HG02884 (cell line): ENCODE measurements around the gene MET.
"Not testable (repeated sequence)": the region's sequence is repeated elsewhere in the genome, so short reads cannot be mapped to it uniquely, and the experiment has no call there.

ENCODE experiments used
- ATAC-seq: cut with Tn5 transposase; IDR thresholded peaks from one replicate; pipeline ENCODE4 v1.9.1; 2021; ENCODE audit warnings: mild to moderate bottlenecking, moderate library complexity; ENCODE audit not compliant: unreplicated experiment

MET gene

DNA sequence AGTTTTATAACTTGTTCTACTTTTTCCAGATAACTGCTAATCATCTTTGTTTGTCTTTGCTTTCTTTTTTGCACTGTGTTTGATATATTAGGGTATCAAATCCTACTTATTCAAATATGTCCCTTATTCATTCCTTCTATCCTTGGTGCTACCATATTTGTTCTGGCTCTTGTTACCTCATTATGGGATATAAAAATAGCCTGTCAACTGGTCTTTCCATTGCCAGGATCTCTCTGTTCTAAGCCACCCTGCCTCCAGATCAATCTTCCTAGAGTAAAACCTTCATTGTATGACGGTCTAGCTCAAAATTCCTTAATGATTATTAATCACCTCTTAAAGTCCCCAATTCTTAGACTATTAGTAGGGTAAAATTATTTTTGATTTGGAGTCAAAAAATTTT, 25.2 kb downstream of the MET start:
- ATAC-seq = no peak

DNA sequence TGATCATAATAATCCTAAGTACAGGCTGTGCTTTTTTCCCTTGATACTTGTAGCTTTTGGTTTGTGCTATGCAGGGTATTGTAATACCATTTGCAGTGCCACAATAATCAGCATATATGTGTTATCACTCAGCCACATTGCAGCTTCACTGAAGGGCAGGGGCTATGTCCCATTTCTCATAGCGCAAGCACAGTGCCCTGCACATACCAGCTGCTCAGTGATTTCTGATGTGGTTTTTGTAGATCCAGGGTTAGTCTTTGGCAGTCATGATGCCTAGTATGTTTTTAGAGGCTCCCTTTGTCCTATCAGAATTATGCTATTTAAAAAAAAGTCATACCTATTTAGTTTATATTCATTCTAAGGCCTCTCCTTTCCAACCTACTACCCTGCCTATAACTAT, 25.8 kb downstream of the MET start:
- ATAC-seq = no peak

DNA sequence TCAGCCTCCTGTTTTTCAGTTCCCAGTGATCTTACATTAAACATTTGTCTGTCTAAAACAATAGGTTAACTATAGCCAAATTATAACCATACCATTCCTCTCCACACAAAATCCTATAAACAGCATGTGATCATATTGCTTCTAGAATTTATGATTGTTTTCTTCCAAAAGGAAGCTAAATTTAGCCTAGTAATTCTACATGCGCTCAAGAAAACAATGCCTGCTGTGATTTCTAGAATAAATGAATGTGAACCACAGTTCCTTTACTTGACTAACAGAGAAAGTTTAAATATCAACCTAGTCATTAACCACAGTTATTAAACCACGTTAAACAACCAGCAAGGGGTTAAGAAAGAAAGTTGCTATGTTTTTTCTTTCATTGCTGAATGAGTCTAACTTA, 26.4 kb downstream of the MET start:
- no peak for ATAC-seq

DNA sequence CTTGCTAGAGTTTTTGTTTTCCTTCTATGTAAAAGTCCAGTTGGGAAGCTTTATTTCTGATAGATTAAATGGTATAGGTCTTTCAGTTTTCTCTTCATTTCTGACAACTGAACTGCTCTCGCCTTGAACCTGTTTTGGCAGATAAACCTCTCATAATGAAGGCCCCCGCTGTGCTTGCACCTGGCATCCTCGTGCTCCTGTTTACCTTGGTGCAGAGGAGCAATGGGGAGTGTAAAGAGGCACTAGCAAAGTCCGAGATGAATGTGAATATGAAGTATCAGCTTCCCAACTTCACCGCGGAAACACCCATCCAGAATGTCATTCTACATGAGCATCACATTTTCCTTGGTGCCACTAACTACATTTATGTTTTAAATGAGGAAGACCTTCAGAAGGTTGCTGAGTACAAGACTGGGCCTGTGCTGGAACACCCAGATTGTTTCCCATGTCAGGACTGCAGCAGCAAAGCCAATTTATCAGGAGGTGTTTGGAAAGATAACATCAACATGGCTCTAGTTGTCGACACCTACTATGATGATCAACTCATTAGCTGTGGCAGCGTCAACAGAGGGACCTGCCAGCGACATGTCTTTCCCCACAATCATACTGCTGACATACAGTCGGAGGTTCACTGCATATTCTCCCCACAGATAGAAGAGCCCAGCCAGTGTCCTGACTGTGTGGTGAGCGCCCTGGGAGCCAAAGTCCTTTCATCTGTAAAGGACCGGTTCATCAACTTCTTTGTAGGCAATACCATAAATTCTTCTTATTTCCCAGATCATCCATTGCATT, 27.1 kb downstream of the MET start:
- no peak for ATAC-seq

DNA sequence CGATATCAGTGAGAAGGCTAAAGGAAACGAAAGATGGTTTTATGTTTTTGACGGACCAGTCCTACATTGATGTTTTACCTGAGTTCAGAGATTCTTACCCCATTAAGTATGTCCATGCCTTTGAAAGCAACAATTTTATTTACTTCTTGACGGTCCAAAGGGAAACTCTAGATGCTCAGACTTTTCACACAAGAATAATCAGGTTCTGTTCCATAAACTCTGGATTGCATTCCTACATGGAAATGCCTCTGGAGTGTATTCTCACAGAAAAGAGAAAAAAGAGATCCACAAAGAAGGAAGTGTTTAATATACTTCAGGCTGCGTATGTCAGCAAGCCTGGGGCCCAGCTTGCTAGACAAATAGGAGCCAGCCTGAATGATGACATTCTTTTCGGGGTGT, 27.7 kb downstream of the MET start:
- no peak for ATAC-seq

DNA sequence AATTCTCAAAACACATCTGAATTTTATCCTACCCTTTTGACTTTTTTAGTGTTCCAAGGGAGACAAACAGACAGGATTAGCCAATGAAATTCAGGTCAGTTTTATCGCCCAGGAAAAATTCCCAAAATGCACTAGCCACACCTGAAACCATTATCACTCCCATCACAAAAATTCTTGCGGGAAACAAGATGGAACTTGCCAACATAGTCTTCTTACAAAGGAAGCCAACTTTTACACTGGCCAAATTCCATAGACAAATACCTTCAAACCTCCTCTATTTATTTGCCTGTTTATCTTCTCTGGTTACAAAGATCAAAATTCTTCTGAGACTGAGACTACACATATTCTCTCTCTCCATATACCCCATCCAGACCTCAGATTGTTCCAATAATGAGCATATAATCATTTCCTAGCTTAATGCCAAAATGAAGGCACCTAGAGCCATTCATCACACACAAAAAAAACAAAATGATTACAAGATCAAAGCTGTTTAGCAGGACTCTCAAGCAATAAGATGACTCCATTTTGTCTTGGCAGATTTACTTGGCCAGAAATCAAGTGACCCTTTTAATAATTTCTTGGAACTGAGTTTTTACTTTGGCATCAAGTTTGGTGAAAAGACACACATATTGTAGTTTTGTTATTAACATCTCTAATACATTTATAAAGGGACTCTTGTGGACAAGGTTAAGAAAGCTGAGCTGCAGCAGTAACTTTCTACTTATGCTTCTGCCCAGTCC, 30.2 kb downstream of the MET start:
- no peak for ATAC-seq

DNA sequence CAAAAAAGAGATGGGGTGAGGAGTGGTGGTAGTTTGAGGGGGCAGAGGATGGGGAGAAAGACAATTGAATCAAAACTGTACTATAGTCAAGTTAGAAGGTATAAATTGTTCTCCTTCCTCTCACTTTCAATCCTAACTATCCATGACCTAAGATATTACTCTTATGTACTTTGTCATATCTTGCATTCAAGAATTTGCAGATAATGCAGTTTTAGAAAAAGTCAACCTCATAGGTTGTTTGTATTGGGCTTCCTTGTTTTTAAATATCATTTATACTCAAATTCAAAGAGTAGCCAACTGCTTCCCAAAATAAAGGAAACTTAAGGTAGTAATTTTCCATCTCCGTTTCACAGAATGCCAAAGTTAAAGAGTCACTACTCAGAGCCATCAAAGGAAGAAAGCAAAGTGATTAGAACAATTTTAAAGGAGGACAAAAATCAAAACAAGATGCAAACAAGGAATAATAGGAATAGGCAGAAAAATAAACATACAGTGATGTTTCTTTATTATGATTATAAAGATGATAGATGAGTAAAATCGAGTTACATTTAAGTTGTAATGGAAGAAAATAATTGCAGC, 32.7 kb downstream of the MET start:
- no peak for ATAC-seq

DNA sequence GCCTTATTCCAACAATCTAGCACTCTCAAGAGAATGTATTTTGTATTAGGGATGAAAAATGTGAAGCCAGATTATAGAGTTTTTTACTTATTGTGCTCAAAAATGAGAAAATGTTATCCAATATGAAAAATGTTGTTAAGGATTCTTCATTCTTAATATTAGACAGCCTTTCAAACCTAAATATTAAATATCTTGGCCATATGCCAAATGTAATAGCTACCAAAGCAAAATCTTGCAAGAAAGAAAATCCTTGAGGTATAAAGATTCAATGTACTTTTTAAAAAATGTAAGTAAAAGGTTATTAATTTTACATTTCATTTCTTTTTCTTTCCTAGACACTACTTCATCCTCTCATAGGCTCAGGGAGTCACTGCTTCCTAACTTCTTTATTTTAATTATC, 33.4 kb downstream of the MET start:
- no peak for ATAC-seq

DNA sequence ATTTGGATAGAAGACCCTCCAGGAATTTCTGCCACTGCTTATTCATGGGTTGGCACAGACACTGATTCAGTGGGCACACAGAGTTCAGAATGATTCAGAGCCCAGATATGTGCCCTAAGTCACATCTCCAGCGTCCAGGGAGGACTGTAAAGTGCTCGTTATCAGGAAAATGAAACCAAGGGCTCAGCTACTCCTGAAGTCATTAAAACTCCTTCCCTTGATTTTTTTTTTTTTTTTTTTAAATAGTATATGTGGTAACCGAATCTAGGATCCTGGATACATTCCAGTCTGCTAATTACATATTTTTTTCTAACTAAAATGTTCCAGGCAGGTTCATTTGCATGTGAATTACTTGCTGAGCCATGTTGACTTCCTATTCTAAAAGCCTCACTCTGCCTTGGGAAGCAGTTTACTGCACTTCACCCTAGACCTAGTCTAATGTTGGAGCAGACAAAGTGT, 34.7 kb downstream of the MET start:
- ATAC-seq = no peak

DNA sequence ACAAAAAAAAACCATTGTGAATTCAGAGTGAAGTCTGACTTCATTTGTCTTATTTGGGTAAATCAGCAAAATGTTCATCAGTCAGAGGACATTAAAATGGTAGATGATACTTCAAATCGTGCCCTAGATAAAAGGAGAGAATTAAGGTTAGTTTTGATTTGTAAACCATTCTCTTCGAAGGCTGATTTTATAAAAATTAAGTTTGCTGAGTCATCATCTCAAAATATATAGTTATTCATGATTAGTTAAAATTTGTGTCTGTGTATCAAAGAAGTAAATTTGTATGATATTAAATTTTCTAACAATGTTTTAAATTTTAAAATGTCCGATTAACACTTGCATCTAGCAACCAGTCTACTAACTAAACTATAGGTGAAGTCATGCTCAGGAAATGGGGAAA, 35.3 kb downstream of the MET start:
- ATAC-seq = no peak

DNA sequence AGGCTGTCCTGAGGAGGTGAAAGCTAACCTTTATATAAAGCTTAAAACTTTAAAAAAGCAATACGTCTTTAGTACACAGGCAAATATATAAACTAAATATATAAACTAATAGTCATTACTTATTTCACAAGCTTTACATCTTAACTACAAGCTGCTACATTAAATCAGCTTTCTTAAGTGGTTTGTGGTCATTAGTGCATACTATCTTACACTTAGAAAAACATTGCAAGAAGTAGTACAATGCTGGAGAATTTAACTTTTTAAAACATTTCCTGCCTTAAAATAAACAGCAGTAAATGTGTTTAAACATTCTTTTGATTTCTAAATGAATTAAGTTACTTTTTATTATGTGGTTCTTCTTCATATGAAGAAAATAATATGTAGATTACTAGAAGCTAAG, 36.3 kb downstream of the MET start:
- no peak for ATAC-seq

DNA sequence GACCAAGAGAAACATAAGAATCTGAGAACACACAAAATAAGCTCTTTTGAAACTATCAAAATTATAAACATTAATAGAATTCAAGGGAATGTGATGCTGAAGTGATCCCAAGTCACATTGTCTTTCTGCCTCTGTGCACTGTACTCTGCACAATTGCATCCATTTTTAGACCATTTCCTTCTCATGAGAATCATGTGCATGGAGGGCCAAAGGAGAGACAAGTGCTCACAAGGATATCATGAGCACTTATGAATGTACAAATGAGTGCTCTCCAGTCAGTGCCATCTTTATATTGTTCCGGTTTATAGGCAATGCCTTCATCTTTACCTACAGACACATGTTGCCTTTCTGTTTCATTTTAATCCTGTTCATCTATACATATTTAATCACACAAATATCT, 36.9 kb downstream of the MET start:
- ATAC-seq = no peak

DNA sequence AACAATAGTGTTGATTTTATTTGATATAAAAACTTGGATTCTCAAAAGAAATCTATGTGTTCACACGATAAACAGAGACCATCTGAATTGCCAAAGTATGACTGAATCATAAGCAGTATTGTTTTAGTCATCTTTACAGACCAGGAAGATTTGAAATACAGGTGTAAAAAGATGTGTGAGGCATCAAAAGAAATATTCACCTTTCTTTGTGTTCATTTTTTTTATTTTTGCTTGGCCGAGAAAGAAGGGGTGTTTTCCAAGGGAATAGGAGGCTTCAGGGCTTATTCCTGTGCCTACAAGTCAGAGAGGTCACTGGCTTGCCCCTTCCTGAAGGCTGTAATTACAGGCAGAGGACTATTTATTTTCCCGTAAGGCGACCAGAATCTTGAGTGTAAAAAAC, 37.3 kb downstream of the MET start:
- ATAC-seq = no peak

DNA sequence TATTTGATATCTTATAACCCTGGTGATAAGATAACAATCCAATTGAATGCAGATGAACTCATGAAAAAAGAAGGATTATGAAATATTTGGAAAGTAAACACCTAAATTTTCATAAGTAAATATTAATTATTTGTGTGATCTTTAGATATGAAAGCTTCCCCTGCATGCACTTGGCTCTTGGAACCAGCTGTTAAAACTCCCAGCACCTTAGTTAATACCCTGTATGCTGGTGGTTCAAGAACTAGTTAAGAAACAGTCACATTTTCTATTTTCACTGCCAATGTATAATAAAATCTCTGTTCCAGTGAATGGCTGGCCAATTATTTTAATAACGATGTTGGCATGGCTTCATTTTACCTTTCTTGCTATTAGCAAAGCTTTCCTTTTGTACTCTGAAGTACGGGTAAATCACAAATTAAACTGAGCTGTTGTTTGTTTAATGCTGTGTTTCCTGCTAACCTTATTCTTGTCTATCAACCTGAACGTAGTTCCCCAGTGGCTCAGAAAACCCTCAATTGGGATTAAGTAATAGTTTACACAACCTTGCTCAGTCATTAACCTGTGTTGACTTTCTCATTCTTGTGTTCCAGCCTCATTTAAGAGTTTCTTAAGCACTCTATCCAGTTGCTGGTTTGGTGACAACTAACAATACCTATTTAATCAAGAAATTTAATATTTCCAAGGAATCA, 38.9 kb downstream of the MET start:
- no peak for ATAC-seq

DNA sequence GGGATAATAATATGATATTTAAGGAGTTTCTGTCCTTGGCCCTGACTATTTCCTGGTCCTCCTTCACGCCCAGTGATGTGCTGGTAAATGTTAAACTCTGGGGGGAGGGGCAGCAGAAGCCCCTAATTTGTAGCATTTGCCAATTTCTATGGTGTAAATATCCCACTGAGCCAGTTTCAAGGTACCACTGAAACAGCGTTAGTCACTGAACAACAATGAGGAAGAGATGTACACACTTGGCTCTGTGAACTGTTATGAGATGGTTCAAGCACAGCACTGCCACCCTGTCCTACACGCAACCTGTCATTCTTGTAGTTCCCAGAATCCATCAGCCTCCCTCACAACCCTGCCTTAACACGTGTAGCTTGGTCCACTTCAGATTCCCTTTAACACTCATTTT, 39.8 kb downstream of the MET start:
- ATAC-seq = no peak

DNA sequence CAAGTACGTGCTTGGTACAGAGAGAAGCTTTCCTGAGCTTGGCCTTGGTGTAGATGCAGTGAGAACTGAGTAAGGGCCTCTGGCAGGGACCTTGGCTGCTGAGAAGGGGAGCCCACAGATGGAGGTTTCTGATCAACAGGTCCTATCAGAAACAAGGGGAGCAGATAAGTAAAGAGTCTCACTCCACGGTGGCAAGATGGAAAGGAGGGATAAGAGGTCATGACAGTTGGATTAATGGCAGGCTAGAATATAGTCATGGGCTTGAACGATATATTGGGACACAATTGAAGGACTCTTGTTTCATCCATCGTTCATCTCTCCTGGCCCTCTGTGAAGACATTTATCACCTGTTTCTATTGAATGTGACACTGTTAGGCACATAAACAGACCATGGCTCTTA, 41.5 kb downstream of the MET start:
- no peak for ATAC-seq

DNA sequence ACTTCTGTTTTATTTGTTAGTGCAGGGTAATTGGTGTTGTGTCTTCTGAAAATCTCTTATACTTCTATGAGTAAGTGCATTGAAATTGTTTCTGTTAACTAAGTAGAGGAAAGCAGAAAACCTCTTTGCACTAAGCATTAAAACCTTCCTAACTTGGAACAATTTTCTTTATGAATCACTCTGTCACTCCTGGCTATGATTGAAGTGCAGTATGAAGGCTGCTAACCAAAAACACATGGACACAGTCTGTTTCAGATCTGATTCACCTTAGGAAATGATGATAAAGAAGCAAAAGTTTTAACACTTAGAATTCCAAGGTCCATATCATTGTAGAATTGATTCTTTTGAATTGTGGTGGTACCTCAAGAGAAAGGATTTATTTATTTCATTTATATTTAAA, 41.9 kb downstream of the MET start:
- no peak for ATAC-seq

DNA sequence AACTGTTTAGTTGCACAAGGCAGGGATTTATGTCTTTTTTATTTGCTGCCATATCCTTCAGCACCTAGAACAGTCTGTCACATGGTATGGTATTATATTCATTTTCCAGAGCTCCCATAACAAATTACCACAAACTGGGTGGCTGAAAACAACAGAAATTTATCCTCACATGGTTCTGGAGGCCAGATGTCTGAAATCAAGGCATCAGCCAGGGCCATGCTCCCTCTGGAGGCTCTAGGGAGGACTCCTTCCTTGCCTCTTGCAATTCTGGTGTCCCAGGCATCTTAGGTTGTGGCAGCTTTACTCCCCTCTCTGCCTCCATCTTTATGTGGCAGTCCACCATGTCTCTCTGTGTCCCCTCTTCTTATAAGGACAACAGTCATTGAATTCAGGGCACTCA, 43.1 kb downstream of the MET start:
- ATAC-seq = no peak

DNA sequence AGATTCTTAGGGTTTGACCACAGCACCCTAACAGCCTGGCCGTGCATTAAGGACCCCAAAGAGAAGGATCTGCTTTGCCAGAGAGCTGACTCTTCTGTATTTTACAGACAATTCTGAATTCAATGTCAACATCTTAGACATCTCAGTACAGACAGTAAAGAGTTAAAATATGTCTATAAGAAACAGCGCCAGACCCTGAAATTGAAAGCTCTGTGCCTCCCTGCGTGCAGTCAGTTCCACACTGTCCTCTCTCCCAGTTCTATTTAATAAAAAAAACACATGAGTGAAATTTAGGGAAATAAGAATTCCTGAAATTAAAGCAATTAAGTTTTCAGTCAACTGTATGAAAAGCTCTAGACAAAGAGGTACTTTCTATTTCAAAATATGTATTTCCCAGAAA, 45.1 kb downstream of the MET start:
- ATAC-seq = no peak

DNA sequence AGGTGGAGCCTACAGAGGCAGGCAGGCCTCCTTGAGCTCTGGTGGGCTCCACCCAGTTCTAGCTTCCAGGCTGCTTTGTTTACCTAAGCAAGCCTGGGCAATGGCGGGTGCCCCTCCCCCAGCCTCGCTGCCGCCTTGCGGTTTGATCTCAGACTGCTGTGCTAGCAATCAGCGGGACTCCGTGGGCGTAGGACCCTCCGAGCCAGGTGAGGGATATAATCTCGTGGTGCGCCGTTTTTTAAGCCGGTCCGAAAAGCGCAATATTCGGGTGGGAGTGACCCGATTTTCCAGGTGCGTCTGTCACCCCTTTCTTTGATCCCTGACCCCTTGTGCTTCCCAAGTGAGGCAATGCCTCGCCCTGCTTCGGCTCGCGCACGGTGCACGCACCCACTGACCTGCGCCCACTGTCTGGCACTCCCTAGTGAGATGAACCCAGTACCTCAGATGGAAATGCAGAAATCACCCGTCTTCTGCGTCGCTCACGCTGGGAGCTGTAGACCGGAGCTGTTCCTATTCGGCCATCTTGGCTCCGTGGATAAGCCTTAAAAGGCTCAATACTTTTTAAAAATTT, 52.0 kb downstream of the MET start:
- ATAC-seq = not testable (repeated sequence)

DNA sequence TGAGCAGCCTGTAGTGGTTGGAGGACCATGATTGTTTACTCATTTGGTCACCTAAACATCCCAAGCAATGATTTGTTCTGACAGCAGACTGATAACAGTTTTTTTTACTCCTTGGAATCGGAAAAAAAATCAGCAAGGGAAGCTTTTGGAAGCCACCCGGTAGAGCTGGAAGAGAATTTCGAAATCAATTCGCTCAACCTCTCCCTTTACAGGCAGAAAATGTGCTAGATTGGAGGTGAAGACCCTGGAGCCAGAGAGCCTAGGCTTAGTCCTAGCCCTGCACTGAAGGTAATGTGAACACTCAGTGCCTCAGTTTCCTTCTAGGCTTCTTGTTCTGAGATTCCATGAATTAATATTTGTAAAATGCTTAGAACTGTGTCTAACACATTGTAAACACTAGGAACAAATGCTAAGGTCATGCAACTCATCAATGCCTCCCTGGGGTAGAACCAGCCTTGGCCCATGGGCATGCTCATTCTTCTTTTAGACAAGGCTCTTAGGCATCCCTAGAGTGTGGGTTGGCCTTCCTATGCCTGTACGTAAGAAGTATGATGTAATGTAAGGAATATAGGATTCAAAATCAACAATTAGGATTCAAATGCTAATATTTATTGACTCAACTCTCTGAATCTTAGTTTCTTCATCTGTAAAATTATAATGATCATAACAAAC, 52.7 kb downstream of the MET start:
- no peak for ATAC-seq
